C4-2B (cell line): ENCODE data around the gene MRPS30.

Experiments used
- CTCF ChIP-seq: fragments of 450-650 bp; conservative IDR thresholded peaks from 2 replicates; pipeline ENCODE4 v1.5.1; 2017; ENCODE audit warnings: mild to moderate bottlenecking
- ZFX ChIP-seq: fragments of 450-650 bp; IDR thresholded peaks from 2 replicates; pipeline ENCODE4 v1.6.1; 2017

GRCh38 chr5:44862808-44863207, 54.1 kb downstream of the MRPS30 start:
- TF ChIP-seq CTCF (peak; percentile 32), ZFX (no peak)
